Activated naive CD8-positive, alpha-beta T cell treated with anti-CD3 and anti-CD28 coated beads, Interleukin-2, amount 50 U/mL, for 16 hours (primary cell): ENCODE results near the gene STX4.

Source experiments
- DNase-seq: peaks from one replicate; pipeline ENCODE4 v3.0.0-alpha.2; 2020; ENCODE audit warnings: low read depth, low spot score

Gene STX4

GRCh38 chr16:31083556-31083955 is 50.2 kb downstream of the STX4 start:
- DNase-seq = no peak

- DNase-seq = no peak
These were observed 50.6 kb downstream of the STX4 start for GRCh38 chr16:31083981-31084380.

GRCh38 chr16:31084584-31085302 is 51.4 kb downstream of the STX4 start:
- no peak for DNase-seq

GRCh38 chr16:31085411-31085810 is 52.1 kb downstream of the STX4 start:
- DNase-seq = no peak

- DNase-seq = no peak
These were observed 52.7 kb downstream of the STX4 start for GRCh38 chr16:31085873-31086628.

- DNase-seq = no peak
These were observed 53.2 kb downstream of the STX4 start for GRCh38 chr16:31086629-31086906.

- DNase-seq = no peak
These were observed 54.1 kb downstream of the STX4 start for GRCh38 chr16:31087481-31087880.

GRCh38 chr16:31087971-31088370 is 54.6 kb downstream of the STX4 start:
- DNase-seq = no peak

GRCh38 chr16:31088459-31089183 is 55.3 kb downstream of the STX4 start, which contains the start of gene PRSS53:
PRSS53 (minus strand) TSS chr16:31088943; CDS start chr16:31088809, 134 bp downstream.
- no peak for DNase-seq

- no peak for DNase-seq
These were observed 55.8 kb downstream of the STX4 start for GRCh38 chr16:31089199-31089598.
